ENCODE measurements around the gene SHISA2. TPM values are rescaled to one million over a fixed set of nuclear protein-coding genes. Genes with fewer than 3 reads are reported as not detected.

The SHISA2 gene
- total and polyA plus RNA-seq, 2 of the 8 experiments (the other 6 are each of a cell fraction or from before 2014, with no cell fraction given) = 10.2 to 23.8 TPM

DNA sequence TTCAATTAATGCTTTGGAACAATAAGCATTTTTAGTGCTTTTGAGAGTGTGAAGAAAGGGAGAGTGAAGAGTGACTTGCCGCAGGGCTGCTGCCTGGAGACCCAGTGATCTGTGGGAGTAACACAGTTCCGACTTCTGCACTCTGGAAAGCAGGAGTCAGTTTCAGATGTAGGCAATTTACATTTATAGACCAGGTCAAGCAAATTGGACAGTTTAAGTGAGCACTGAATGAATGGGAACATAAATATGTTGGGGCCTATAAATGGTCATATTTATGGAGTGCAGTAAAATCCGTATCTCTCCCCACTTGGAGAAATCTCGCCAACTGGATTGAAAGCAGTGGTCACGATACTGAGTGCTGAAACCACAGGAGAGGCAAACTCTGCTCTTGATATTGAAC, 9.4 kb upstream of the SHISA2 start (continued):
- TF ChIP-seq, protein P1, sequence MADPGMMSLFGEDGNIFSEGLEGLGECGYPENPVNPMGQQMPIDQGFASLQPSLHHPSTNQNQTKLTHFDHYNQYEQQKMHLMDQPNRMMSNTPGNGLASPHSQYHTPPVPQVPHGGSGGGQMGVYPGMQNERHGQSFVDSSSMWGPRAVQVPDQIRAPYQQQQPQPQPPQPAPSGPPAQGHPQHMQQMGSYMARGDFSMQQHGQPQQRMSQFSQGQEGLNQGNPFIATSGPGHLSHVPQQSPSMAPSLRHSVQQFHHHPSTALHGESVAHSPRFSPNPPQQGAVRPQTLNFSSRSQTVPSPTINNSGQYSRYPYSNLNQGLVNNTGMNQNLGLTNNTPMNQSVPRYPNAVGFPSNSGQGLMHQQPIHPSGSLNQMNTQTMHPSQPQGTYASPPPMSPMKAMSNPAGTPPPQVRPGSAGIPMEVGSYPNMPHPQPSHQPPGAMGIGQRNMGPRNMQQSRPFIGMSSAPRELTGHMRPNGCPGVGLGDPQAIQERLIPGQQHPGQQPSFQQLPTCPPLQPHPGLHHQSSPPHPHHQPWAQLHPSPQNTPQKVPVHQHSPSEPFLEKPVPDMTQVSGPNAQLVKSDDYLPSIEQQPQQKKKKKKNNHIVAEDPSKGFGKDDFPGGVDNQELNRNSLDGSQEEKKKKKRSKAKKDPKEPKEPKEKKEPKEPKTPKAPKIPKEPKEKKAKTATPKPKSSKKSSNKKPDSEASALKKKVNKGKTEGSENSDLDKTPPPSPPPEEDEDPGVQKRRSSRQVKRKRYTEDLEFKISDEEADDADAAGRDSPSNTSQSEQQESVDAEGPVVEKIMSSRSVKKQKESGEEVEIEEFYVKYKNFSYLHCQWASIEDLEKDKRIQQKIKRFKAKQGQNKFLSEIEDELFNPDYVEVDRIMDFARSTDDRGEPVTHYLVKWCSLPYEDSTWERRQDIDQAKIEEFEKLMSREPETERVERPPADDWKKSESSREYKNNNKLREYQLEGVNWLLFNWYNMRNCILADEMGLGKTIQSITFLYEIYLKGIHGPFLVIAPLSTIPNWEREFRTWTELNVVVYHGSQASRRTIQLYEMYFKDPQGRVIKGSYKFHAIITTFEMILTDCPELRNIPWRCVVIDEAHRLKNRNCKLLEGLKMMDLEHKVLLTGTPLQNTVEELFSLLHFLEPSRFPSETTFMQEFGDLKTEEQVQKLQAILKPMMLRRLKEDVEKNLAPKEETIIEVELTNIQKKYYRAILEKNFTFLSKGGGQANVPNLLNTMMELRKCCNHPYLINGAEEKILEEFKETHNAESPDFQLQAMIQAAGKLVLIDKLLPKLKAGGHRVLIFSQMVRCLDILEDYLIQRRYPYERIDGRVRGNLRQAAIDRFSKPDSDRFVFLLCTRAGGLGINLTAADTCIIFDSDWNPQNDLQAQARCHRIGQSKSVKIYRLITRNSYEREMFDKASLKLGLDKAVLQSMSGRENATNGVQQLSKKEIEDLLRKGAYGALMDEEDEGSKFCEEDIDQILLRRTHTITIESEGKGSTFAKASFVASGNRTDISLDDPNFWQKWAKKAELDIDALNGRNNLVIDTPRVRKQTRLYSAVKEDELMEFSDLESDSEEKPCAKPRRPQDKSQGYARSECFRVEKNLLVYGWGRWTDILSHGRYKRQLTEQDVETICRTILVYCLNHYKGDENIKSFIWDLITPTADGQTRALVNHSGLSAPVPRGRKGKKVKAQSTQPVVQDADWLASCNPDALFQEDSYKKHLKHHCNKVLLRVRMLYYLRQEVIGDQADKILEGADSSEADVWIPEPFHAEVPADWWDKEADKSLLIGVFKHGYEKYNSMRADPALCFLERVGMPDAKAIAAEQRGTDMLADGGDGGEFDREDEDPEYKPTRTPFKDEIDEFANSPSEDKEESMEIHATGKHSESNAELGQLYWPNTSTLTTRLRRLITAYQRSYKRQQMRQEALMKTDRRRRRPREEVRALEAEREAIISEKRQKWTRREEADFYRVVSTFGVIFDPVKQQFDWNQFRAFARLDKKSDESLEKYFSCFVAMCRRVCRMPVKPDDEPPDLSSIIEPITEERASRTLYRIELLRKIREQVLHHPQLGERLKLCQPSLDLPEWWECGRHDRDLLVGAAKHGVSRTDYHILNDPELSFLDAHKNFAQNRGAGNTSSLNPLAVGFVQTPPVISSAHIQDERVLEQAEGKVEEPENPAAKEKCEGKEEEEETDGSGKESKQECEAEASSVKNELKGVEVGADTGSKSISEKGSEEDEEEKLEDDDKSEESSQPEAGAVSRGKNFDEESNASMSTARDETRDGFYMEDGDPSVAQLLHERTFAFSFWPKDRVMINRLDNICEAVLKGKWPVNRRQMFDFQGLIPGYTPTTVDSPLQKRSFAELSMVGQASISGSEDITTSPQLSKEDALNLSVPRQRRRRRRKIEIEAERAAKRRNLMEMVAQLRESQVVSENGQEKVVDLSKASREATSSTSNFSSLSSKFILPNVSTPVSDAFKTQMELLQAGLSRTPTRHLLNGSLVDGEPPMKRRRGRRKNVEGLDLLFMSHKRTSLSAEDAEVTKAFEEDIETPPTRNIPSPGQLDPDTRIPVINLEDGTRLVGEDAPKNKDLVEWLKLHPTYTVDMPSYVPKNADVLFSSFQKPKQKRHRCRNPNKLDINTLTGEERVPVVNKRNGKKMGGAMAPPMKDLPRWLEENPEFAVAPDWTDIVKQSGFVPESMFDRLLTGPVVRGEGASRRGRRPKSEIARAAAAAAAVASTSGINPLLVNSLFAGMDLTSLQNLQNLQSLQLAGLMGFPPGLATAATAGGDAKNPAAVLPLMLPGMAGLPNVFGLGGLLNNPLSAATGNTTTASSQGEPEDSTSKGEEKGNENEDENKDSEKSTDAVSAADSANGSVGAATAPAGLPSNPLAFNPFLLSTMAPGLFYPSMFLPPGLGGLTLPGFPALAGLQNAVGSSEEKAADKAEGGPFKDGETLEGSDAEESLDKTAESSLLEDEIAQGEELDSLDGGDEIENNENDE (IDR thresholded peaks at IDR 0.05; ENCODE audit: insufficient replicate concordance, low read length) = no peak
- TF ChIP-seq RAD21 (IDR thresholded peaks at IDR 0.05 in 1 of 2, conservative IDR thresholded peaks at IDR 0.05 in 1 of 2; ENCODE audit: low read depth in 2 of 2, low read length in 2 of 2) (no peak), KDM5A (IDR thresholded peaks at IDR 0.05; ENCODE audit: low read length) (no peak), BRCA1 (IDR thresholded peaks at IDR 0.05; ENCODE audit: low read depth, low read length) (no peak), JUND (IDR thresholded peaks at IDR 0.05; ENCODE audit: low read length) (no peak), CTCF (IDR thresholded peaks at IDR 0.05; ENCODE audit: control extremely low read depth in 1 of 3, insufficient read depth in 1 of 3, low read depth in 1 of 3, low read length in 3 of 3) (no peak), SP2 (IDR thresholded peaks at IDR 0.05; ENCODE audit: low read length) (no peak), CREB1 (IDR thresholded peaks at IDR 0.05) (no peak)
